IMR-90 (cell line): ENCODE data around the gene DCC. TPM values are rescaled to one million over a fixed set of nuclear protein-coding genes. Genes with fewer than 3 reads are reported as not detected.

Experiments used
- ATAC-seq: fragments of 200-7000 bp; cut with Tn5 transposase; 2 replicates; pipeline ENCODE4 v1.9.1; 2020; ENCODE audit warnings: low read depth, mild to moderate bottlenecking, moderate library complexity
- BruUV-seq: library from RNA; stranded (reverse); fragments of 400-500 nt; replicated peaks from 2 replicates; lab custom pipeline; 2021; lab: Mats Ljungman, UMichigan
- CTCF ChIA-PET: fragments of 300-600 bp; formaldehyde crosslinking; extraction: SDS; loops from one replicate; lab custom pipeline; 2021; ENCODE audit warnings: antibody characterized with exemption; lab: Yijun Ruan, JAX
- POLR2A ChIA-PET: fragments of 300-600 bp; sonication (Branson Sonifier 250); formaldehyde crosslinking; loops from one replicate; lab custom pipeline; 2022; ENCODE audit warnings: antibody characterized with exemption; ENCODE audit not compliant: unreplicated experiment; lab: Charles Lee
- DNase-seq: peaks from one replicate; pipeline ENCODE4 v3.0.0; 2013
- H2AFZ ChIP-seq: replicated peaks from 2 replicates; pipeline ENCODE3; 2013; ENCODE audit warnings: low read length, mild to moderate bottlenecking; ENCODE audit not compliant: poor library complexity
- H2AK5ac ChIP-seq: 2 replicates; pipeline ENCODE4 v1.6.1; 2013; ENCODE audit warnings: low read depth, low read length, inconsistent platforms
- H2AK9ac ChIP-seq: replicated peaks from 2 replicates; pipeline ENCODE3; 2013; ENCODE audit warnings: mild to moderate bottlenecking, low read depth, low read length, moderate library complexity; ENCODE audit not compliant: poor library complexity
- H2BK120ac ChIP-seq: 2 replicates; pipeline ENCODE4 v1.6.1; 2013; ENCODE audit warnings: low read depth, low read length, inconsistent platforms
- H2BK15ac ChIP-seq: 3 replicates; pipeline ENCODE4 v1.6.1; 2013; ENCODE audit warnings: low read depth, low read length, inconsistent platforms
- H2BK20ac ChIP-seq: 2 replicates; pipeline ENCODE4 v1.6.1; 2013; ENCODE audit warnings: low read depth, mild to moderate bottlenecking, inconsistent platforms, low read length, moderate library complexity
- H2BK5ac ChIP-seq: 2 replicates; pipeline ENCODE4 v1.6.1; 2013; ENCODE audit warnings: mild to moderate bottlenecking, low read depth, low read length, inconsistent platforms; ENCODE audit not compliant: poor library complexity, severe bottlenecking
- H3K14ac ChIP-seq: replicated peaks from 2 replicates; pipeline ENCODE4 v1.6.1; 2013; ENCODE audit warnings: low read depth, low read length, inconsistent platforms
- H3K18ac ChIP-seq: 2 replicates; pipeline ENCODE4 v1.6.1; 2013; ENCODE audit warnings: low read depth, low read length, control low read depth
- H3K23ac ChIP-seq: 2 replicates; pipeline ENCODE4 v1.6.1; 2013; ENCODE audit warnings: low read depth, low read length, inconsistent platforms
- H3K27ac ChIP-seq: 2 replicates; pipeline ENCODE4 v1.5.1; 2013; ENCODE audit warnings: mild to moderate bottlenecking, control low read depth, low read length; ENCODE audit not compliant: insufficient read depth
- H3K27me3 ChIP-seq: 2 replicates; pipeline ENCODE4 v1.6.1; 2013; ENCODE audit warnings: low read length; ENCODE audit not compliant: control insufficient read depth, insufficient read depth
- H3K36me3 ChIP-seq: 2 replicates; pipeline ENCODE4 v1.6.1; 2013; ENCODE audit warnings: low read length, mixed read lengths; ENCODE audit not compliant: control insufficient read depth, insufficient read depth
- H3K4ac ChIP-seq: 2 replicates; pipeline ENCODE4 v1.6.1; 2013; ENCODE audit warnings: low read depth, low read length, inconsistent platforms
- H3K4me1 ChIP-seq: 2 replicates; pipeline ENCODE4 v1.6.1; 2013; ENCODE audit warnings: low read length, mixed read lengths; ENCODE audit not compliant: control insufficient read depth, insufficient read depth
- H3K4me2 ChIP-seq: 2 replicates; pipeline ENCODE4 v1.6.1; 2013; ENCODE audit warnings: low read depth, mild to moderate bottlenecking, control low read depth, low read length, moderate library complexity
- H3K4me3 ChIP-seq: 2 replicates; pipeline ENCODE4 v1.5.1; 2013; ENCODE audit warnings: low read depth, mild to moderate bottlenecking, control low read depth, low read length, moderate library complexity; ENCODE audit not compliant: insufficient read depth
- H3K56ac ChIP-seq: 2 replicates; pipeline ENCODE4 v1.6.1; 2013; ENCODE audit warnings: low read length, inconsistent platforms; ENCODE audit not compliant: insufficient read depth; ENCODE audit errors: extremely low read depth
- H3K79me1 ChIP-seq, 2 experiments: 2 replicates each; pipeline ENCODE4 v1.6.1; 2013; ENCODE audit warnings: low read length in 2 of 2, inconsistent platforms in 1 of 2, low read depth in 1 of 2
- H3K9ac ChIP-seq: 2 replicates; pipeline ENCODE4 v1.6.1; 2013; ENCODE audit warnings: low read depth, low read length, control low read depth
- H3K9me1 ChIP-seq: 2 replicates; pipeline ENCODE4 v1.6.1; 2013; ENCODE audit warnings: low read length, inconsistent platforms; ENCODE audit not compliant: insufficient read depth
- H3K9me3 ChIP-seq: 2 replicates; pipeline ENCODE4 v1.6.1; 2013; ENCODE audit warnings: low read length; ENCODE audit not compliant: control insufficient read depth, insufficient read depth
- H4K20me1 ChIP-seq: 2 replicates; pipeline ENCODE4 v1.6.1; 2013; ENCODE audit warnings: low read length, inconsistent platforms; ENCODE audit not compliant: insufficient read depth
- H4K5ac ChIP-seq: 2 replicates; pipeline ENCODE4 v1.6.1; 2013; ENCODE audit warnings: mild to moderate bottlenecking, low read depth, low read length, control low read depth
- H4K8ac ChIP-seq, 2 experiments: 2 replicates each; pipeline ENCODE4 v1.6.1; 2013; ENCODE audit warnings: low read depth in 2 of 2, low read length in 2 of 2, control low read depth in 1 of 2, inconsistent platforms in 1 of 2
- H4K91ac ChIP-seq: 2 replicates; pipeline ENCODE4 v1.6.1; 2013; ENCODE audit warnings: low read depth, low read length, inconsistent platforms; ENCODE audit not compliant: insufficient read depth
- CEBPB ChIP-seq: IDR thresholded peaks from 2 replicates; pipeline ENCODE4 v1.6.1; 2012; ENCODE audit warnings: low read depth, low read length, improper control_type of control experiment
- FOS ChIP-seq: fragments of 150-350 bp; IDR thresholded peaks from 2 replicates; pipeline ENCODE4 v1.6.1; 2016; ENCODE audit warnings: low read depth, low read length
- MAZ ChIP-seq: IDR thresholded peaks from 2 replicates; pipeline ENCODE4 v1.6.1; 2012; ENCODE audit warnings: low read depth, mild to moderate bottlenecking, low read length, improper control_type of control experiment, moderate library complexity, borderline replicate concordance
- RAD21 ChIP-seq: IDR thresholded peaks from 2 replicates; pipeline ENCODE4 v1.6.1; 2012; ENCODE audit warnings: low read length, improper control_type of control experiment
- RFX5 ChIP-seq: IDR thresholded peaks from 2 replicates; pipeline ENCODE4 v1.8.0; 2012; ENCODE audit warnings: low read depth, mild to moderate bottlenecking, low read length, moderate library complexity
- USF2 ChIP-seq: fragments of 150-350 bp; IDR thresholded peaks from 2 replicates; pipeline ENCODE4 v1.6.1; 2017; ENCODE audit warnings: mild to moderate bottlenecking, antibody characterized with exemption, low read length, low read depth
- WGBS, 2 experiments: methylation state at CpG; one replicate each; pipeline versions ENCODE4 v1.1.5 to v1.1.7; 2013; ENCODE audit warnings: missing lambda C conversion rate in 2 of 2; ENCODE audit not compliant: insufficient read length in 1 of 2; ENCODE audit errors: extremely low coverage in 2 of 2; 5-methylcytosine and 5-hydroxymethylcytosine counted together
- dilution Hi-C: fragments of 300-500 bp; cut with HindIII; formaldehyde crosslinking; loops from one replicate; pipeline ENCODE4 v1.14.3; 2018; ENCODE audit warnings: low sequenced_read_pairs; ENCODE audit not compliant: unreplicated experiment
- in situ Hi-C: fragments of 300-500 bp; cut with MboI; formaldehyde crosslinking; loops from 3 replicates; pipeline ENCODE4 v1.14.3; 2019; ENCODE audit warnings: low sequenced_read_pairs, inconsistent platforms, mixed read lengths
- intact Hi-C: fragments of 100-400 bp; cut with micrococcal nuclease; formaldehyde crosslinking; loops from 2 replicates; pipeline ENCODE4 v1.10.0; 2022
- polyA plus RNA-seq, 3 experiments: library from polyadenylated mRNA; depleted of rRNA; stranded (reverse); fragments of >200 nt; gene quantifications; 2 replicates each; pipeline ENCODE4 v1.2.3, GENCODE V29; 2012; ENCODE audit warnings: low replicate concordance in 1 of 3
- total RNA-seq: library from RNA; depleted of rRNA; stranded (reverse); fragments of >200 nt; gene quantifications from 2 replicates; pipeline ENCODE4 v1.2.3, GENCODE V29; 2012

Gene DCC
- total and polyA plus RNA-seq, 2 of the 4 experiments (the other 2 are of a cell fraction) = 0.31 to 0.54 TPM

- CTCF ChIA-PET = no interaction called here
- H2AK9ac ChIP-seq = no peak overlapping the region
- in situ Hi-C loops (no loop called here), intact Hi-C loops (no loop called here), dilution Hi-C loops (no loop called here)
- no peak overlapping the region for H3K9ac ChIP-seq
- no peak overlapping the region for H4K5ac ChIP-seq
- no peak overlapping the region for H3K18ac ChIP-seq
- H2BK20ac ChIP-seq = no peak overlapping the region
- BruUV-seq = no TSS peak
- no peak overlapping the region for H3K4me2 ChIP-seq
- WGBS, 2 experiments = no CpG with 5 or more reads among the region's 1 CpG
- no peak overlapping the region for H3K4ac ChIP-seq
- H2BK120ac ChIP-seq = no peak overlapping the region
- H3K14ac ChIP-seq = no peak overlapping the region
- H2AFZ ChIP-seq = no peak overlapping the region
- no peak overlapping the region for H3K56ac ChIP-seq
- H3K23ac ChIP-seq = no peak overlapping the region
- H3K79me1 ChIP-seq = no peaks in the 10 kb centered on the region
- no peak overlapping the region for H2BK5ac ChIP-seq
- no peak overlapping the region for H3K4me3 ChIP-seq
- H3K9me1 ChIP-seq = no peaks in the 10 kb centered on the region
- H3K4me1 ChIP-seq = no peaks in the 10 kb centered on the region
- TF ChIP-seq RFX5 = no peak
- TF ChIP-seq RAD21 = no peak
- TF ChIP-seq FOS = no peak
- no peak for TF ChIP-seq USF2
- no peak for TF ChIP-seq MAZ
- no peak for TF ChIP-seq CEBPB
- no peak for DNase-seq
- H2AK5ac ChIP-seq = no peak overlapping the region
- POLR2A ChIA-PET = no interaction called here
- H2BK15ac ChIP-seq = no peak overlapping the region
- peaks cover 4% of the 10 kb centered on the region; the same call in 1 of the 2 replicates for H3K9me3 ChIP-seq
- H3K27ac ChIP-seq = no peak overlapping the region
- no peak for ATAC-seq
- H3K36me3 ChIP-seq = no peaks in the 10 kb centered on the region
- H3K27me3 ChIP-seq = no peaks in the 10 kb centered on the region
- H4K20me1 ChIP-seq = no peaks in the 10 kb centered on the region
- no peak overlapping the region for H4K8ac ChIP-seq
- no peak overlapping the region for H4K91ac ChIP-seq
Measured at GRCh38 chr18:53028565-53028964, 688.6 kb downstream of the DCC start.
